Gastrocnemius medialis (tissue), 4 donors: Measurements from ENCODE around the gene MRTFA.

Source experiments
- CTCF ChIP-seq, 5 experiments: fragments of 450-650 bp in 3 of 5; fragments of 200-600 bp in 2 of 5; sonication (generic) in 2 of 5; IDR thresholded peaks in 4 of 5; conservative IDR thresholded peaks in 1 of 5; 1 replicate in 4 of 5; 2 replicates in 1 of 5; pipeline ENCODE4 v1.5.1; 2016 to 2019; ENCODE audit warnings: antibody characterized with exemption in 5 of 5, mild to moderate bottlenecking in 3 of 5, moderate library complexity in 3 of 5
- POLR2A ChIP-seq, 2 donors: fragments of 450-650 bp; IDR thresholded peaks; one replicate each; pipeline ENCODE4 v1.6.1; 2017; ENCODE audit warnings: antibody characterized with exemption in 2 of 2, mild to moderate bottlenecking in 2 of 2, moderate library complexity in 2 of 2

- no peak for TF ChIP-seq CTCF (IDR thresholded peaks at IDR 0.05 in 4 of 5, conservative IDR thresholded peaks at IDR 0.05 in 1 of 5)
- no peak for TF ChIP-seq POLR2A (IDR thresholded peaks at IDR 0.05)
Observed at GRCh38 chr22:40432625-40433024, 203.9 kb downstream of the MRTFA start.
